ENCODE data around the gene MRPS26.
"Not testable (repeated sequence)": the region's sequence is repeated elsewhere in the genome, so short reads cannot be mapped to it uniquely, and the experiment has no call there.

The MRPS26 gene

DNA sequence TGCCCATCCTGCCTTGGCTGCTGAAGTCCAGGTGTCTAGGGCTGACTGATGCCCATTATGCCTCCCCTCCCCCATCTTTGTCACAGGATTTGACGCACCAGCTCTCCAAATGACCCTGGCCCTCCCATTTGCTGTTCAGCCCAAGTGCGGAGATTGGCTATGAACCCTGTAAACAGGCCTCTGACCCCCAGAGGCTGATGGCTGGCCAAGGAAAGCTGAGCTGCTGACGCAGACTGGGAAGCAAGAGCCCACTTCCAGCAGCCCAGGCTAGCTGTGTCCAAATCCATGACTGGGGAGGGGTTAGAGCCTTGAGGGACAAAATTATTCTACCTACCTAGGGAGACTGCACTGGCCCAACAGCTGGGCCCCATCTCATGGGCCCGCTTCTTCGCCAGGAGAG, 3.2 kb upstream of the MRPS26 start:
- DNase-seq = peak in 2 of 14 donors; percentile 8 to 13

DNA sequence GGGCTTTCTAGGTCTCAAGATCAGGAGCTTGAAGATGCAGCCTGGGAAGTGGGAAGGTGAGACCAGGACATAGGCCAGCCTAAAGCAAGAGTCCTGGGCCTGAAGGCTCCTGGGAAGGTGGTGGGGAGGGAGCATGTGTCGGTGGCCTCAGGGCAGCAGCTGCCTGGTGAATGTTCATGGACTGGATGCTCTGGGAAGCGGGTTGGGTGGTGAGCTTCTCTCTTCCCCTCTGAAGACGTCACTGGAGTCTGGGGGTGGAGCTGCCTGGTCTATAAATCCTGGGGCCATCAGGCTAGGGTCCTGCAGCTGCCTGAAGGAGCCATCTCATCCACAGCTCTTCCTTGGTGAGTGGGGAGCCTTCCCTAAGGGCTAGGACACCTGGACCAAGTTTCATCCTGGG, 2.5 kb upstream of the MRPS26 start, which contains the start of gene GNRH2:
Gene GNRH2, plus strand, starts transcription at position 301 of the 400 bp plus-strand sequence. CDS start 793 bp downstream, outside the sequence.
- DNase-seq = no peak

DNA sequence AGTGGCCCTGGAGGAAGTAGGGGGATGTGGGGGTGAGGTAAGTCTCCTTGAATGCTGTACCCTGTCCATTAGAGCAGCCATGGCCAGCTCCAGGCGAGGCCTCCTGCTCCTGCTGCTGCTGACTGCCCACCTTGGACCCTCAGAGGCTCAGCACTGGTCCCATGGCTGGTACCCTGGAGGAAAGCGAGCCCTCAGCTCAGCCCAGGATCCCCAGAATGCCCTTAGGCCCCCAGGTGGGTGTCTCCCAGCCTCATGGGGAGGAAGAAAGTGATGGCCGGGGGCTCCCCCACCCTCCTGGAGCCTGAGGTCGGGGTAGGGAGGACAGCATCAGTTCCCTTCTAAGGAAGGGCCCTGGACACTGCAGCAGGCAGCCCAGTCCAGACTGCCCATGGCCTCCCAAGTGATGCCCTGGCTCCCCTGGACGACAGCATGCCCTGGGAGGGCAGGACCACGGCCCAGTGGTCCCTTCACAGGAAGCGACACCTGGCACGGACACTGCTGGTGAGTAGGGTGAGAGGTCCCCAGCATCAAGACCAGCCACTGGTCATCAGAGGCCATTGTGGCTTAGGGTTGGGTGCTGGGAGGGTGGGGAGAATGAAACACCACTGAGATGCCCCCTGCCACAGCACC, 1.4 kb upstream of the MRPS26 start:
- DNase-seq = no peak

DNA sequence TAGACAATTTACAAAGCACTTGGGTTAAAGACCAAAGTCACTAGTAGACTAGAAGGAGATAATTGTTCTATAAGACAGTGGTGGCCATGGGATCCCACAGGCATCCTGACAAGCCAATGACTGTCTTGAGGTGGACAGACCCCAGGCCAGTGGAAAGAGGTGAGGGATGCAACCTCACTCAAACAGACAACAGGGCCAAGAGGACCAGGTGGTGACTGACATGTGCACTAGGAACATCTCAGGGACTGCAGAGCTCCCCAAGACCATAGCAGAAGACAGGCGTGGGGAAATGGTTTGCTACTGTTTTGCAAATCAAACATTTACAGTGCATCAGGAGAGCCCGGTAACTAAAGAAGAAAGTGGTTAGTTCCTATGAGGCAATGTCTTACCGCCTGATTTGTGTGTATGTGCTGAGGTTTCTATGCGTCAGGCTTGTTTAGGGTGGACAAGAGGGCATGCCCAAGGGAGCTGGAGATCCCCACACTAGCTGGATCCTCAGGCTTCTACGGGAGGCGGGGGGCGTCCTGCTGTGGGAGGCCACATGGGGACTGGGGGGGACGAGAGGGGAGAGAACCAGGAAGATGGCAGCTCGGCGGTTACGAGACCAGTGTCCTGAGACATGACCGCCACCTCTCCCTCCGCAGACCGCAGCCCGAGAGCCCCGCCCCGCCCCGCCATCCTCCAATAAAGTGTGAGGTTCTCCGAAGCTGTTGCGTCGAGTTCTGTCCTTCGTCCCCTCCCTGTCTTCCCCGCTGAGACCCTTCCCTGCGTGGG, 623 bp upstream of the MRPS26 start:
- DNase-seq = peak in 7 of 14 donors; percentile 71 to 94 (median 86)

DNA sequence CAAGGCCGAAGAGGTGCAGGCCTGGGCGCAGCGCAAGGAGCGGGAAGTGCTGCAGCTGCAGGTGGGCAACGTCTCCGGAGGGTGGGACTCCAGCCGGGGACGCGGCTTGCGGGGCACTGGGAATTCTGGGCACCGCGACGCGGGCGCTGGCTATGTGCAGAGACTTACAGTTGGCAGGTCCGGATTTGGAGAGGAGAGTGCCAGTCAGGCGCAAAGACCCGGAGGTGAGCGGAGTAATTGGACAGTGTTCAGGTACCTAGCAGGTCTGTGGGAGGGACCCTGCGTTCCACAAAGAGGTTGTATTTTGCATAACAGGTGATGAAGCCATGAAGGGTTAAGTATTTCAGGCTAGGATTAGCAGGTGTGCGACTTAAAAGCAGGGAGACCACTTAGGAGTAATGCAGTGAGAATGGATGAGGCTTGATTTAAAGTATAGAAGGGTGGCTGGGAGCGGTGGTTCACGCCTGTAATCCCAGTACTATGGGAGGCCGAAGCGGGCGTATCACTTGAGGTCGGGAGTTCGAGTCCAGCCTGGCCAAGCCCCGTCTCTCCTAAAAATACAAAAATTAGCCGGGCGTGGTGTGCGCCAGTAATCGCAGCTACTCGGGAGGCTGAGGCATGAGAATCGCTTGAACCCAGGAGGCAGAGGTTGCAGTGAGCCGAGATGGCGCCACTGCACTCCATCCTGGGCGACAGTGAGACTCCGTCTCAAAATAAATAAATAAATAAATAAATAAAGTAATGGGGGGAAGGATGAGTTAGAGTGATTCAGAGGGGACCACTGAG, 1.0 kb downstream of the MRPS26 start:
- DNase-seq = peak in 1 of 14 donors; percentile 32

DNA sequence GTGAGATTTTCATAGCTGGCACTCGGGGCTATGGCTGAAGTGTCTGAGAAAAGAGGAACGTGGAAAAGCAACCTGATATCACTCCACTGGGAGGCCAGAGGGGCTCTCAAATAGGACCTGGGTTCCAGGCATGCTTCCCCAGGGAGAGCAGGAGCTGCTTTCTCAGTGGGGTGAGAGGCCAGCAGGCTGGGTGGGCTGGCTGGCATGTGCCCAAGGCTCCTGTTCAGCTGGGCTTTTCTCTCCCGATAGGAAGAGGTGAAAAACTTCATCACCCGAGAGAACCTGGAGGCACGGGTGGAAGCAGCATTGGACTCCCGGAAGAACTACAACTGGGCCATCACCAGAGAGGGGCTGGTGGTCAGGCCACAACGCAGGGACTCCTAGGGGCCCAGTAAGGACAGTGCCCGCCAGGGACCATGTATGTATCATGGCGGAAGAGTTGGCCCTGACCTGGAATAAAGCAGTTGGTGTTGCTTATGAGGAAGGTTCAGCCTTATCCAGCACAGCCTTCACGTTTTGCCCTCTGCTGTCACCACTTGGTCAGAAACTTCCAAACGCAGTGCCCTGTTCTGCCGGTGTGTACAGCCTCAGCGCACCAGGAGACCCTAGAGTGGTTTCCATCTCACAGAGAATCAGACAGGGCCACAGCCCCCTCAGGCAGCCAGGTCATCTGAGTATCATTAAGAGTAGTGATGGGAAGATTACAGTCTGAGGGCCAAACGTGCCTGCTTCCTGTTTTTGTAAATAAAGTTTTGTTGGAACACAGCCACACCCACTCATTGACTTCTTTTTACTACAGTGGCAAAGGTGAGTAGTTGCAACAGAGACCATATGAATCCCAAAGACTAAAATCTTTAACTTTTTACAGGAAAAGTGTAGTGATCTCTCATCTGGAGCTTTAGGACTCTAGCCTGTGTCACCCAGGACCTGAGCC, 1.9 kb downstream of the MRPS26 start:
- no peak for DNase-seq

DNA sequence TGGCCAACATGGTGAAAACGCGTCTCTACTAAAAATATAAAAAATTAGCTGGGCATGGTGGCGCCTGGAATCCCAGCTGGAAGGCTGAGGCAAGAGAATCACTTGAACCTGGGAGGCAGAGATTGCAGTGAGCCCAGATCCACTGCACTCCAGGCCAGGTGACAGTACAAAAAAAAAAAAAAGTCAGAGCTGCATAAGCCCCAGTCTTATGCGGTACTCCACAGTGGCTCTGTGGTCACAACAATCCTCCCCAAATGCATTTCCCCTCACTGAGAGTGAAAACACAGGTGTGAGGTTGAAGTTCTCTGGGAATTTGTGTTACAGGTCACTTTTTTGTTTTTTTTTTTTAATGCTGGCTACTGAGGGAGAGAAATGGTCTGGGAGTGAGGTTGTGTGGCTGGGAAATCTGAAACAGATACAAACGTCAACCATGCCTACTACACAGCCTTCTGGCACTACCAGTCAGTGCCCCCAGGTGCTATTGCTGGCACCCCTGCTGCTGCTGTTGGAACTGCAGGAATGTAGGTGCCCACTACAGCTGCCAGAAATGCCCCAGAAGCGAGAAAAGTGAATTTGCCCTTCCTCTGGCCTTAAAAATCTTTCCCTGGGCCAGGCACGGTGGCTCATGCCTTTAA, 5.7 kb downstream of the MRPS26 start:
- no peak for DNase-seq

DNA sequence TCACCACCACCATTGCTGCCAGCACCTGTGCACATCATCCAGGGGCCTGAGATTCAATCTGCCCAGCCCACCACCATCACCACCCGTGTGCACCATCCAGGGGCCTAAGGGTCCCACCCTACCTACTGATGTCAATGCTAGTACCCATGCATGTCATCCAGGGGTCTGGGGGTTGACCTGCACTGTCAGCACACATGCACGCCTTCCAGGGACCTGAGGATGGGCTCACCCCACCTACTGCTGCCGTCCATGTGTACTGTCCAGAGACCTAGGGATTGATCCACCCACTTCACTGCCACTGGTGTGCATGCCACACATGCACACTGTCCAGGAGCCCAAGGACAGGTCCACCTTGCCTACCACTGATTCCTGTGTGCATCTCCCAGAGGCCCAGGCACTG, 13.6 kb downstream of the MRPS26 start:
- no peak for DNase-seq

DNA sequence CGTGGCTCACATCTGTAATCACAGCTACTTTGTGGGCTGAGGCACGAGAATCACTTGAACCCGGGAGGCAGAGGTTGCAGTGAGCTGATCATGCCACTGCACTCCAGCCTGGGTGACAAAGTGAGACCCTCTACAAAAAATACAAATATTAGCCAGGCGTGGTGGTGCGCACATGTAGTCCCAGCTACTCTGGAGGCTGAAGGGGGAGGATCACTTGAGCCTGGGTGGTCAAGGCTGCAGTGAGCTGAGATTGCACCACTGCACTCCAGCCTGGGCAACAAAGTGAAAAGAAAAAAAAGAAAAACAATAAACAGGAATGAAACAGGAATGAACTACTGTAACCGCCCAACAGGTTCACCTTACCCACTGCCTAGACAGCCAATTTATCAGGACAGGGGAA, 18.3 kb downstream of the MRPS26 start:
- DNase-seq = not testable (repeated sequence)

DNA sequence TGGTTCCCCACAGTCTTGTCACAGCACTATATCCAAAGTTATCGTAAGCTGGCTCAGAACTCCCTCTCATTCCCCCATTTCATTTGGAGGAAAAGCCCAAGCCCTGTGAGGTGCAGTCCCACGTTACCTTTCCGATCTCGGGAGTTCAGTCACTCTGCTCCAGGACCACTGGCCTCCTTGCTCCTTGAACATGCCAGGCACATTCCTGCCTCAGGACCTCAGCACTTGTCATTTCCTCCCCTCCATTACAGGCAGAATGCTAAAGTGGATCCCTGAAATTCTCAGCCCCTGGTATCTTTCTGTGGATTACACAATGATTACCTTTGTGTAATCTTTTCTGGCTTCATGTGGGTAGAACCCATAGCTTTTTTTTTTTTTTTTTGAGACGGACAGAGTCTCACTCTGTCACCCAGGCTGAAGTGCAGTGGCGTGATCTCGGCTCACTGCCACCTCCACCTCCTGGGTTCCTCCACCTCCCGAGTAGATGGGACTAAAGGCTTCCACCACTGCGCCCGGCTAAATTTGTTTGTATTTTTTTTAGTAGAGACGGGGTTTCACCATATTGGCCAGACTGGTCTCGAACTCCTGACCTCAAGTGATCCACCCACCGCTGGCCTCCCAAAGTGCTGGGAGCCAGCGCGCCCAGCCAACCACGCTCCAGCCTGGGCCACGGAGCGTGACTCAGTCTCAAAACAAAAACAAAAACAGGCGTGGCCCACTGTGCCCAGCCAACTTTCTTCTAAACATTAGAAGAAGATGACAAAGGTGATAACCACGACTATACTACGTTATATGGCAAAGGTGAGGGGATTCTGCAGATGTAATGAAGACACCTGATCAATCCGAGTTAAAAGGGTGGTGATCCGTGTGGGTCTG, 21.5 kb downstream of the MRPS26 start:
- DNase-seq = no peak

DNA sequence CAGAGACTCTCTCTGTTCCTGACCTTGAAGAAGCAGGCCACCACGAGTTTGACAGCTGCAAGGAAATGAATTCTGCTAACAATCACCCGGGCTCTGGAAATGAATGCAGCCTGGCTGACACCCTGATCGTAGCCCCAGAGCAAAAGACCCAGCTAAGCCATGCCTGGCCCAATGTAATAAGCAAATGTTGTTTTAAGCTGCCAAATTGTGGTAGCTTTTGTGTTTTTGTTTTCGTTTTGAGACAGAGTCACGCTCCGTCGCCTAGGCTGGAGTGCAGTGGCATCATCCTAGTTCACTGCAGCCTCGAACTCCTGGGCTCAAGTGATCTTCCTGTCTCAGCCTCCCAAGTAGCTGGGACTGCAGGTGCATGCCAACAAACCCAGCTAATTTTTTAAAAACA, 22.2 kb downstream of the MRPS26 start:
- DNase-seq = no peak

DNA sequence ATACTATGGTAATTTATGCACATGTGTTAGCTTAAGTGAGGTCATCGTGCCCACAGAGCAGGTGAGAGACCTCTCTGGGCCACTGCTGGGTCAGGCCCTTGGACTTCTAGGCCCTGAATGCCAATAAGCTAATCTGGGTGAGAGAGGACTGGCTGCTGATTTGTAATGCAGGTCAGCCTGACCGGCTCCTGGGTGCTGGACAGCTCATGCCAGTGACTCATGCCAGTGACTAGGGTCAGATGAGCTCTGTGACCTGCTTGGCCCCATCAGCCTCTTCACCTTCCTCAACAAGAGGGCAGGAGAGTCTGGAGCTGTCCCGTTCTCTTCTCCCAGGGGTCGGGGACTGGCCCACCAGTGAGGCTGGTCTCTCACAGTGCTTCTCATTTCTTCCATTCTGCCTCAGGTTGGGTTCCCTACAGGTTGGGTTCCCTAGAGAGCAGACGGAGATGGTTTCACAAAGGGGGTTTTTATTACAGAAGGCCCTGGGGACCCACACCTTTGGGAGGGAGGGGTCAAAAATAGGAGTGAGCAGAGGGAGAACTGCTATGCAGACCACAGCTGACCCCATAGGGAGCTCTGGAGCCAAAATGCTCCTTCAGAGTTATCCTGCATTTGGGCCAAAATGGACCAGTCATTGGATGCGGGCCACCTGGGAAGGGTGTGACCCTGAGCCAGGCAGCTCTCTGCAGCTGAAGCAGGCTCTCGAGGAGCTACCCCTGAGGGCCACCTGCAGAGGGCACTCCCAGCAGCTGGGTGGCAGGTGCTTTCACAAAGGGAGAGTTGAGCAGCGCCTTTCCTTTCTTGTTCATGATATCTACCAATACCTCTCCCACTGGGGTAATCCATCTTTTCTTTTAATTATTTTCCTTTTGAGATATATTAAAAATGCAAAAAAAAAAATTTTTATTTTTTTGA, 23.4 kb downstream of the MRPS26 start:
- DNase-seq = no peak

DNA sequence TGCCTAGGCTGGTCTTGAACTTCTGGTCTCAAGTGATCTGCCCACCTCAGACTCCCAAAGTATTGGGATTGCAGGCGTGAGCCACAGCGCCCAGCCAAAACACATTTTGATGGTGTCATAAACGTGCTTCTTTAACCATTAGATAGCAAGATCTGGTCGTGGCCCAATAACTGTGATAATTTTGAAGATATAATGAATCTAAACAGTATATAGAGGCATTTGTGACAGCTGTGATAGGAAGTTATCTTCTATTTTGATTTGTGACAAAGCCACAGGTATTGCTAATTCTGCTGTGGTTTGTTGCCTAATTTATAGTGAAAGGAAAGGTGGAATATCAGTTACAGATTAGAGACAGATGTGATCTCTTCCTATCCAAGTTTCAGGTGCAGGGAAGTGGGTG, 24.9 kb downstream of the MRPS26 start:
- no peak for DNase-seq

DNA sequence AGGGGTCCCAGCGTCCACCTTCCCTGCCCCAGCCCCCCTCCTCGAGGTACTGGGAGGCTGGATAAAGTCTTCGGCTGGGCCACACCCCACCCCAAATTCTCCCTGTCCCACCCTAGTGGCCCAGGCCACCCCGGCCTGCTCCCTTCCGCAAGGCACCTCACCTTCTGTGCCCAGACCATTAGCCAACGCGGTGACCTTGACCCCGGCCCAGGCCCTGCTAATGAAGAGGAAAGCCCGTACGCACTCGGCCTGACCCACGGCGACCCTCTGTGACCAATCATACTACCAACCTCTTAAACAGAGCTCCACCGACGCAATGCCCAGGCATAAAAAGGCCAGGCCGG, 25.4 kb downstream of the MRPS26 start:
- no peak for DNase-seq

DNA sequence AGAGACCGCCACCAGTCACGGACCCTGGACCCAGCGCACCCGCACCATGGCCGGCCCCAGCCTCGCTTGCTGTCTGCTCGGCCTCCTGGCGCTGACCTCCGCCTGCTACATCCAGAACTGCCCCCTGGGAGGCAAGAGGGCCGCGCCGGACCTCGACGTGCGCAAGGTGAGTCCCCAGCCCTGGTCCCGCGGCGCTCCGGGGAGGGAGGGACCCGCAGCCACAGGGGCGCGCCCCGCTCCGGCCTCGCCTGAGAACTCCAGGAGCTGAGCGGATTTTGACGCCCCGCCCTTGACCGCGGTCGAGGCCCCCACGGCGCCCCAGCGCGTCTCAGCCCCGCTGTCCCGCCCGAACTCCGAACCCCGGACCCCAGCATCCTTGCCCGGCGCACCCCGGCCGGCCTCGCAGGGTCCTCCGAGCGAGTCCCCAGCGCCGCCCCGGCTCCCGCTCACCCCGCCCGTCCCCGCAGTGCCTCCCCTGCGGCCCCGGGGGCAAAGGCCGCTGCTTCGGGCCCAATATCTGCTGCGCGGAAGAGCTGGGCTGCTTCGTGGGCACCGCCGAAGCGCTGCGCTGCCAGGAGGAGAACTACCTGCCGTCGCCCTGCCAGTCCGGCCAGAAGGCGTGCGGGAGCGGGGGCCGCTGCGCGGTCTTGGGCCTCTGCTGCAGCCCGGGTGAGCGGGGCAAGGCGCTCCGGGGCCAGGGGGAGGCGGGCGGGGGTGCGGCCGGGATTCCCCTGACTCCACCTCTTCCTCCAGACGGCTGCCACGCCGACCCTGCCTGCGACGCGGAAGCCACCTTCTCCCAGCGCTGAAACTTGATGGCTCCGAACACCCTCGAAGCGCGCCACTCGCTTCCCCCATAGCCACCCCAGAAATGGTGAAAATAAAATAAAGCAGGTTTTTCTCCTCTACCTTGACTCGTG, 26.0 kb downstream of the MRPS26 start, which contains the start of gene OXT:
Gene OXT, plus strand, starts transcription at position 11 of the 920 bp plus-strand sequence. Its CDS starts 36 bp downstream, at position 47.
- no peak for DNase-seq

DNA sequence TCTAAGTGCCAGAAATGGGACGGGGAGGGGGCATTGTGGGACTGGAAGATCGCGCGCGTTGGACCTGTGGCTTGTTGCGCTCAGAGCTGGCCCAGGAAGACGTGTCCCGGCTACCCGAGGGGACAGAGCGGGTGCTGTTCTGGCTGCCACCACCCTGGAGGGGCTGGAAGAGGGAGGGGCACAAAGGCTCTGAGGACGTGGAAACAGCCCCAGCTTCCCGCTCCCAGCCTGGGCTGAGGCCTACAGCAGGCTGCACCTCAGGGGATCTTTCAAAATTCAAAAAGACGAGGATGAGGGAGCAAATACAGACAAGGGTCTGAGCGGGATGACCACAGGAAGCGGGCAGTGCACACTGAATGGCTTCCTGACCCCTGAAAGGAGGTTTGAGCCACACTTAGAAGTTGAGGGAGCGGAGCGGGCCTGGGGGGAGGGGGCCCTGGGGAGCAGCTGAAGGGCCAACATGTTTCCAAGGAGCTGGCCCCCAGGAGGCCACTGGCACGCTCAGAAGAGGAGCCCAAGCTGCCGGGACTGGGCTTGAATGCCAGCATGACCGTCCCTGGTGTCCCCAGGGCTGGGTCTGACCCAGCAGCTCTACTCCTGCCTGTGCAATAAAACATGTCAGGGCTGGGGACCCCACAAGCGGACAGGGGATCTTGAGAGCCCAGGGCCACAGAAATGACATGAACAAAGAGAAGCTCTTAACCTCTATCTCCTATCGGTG, 26.8 kb downstream of the MRPS26 start:
- no peak for DNase-seq

DNA sequence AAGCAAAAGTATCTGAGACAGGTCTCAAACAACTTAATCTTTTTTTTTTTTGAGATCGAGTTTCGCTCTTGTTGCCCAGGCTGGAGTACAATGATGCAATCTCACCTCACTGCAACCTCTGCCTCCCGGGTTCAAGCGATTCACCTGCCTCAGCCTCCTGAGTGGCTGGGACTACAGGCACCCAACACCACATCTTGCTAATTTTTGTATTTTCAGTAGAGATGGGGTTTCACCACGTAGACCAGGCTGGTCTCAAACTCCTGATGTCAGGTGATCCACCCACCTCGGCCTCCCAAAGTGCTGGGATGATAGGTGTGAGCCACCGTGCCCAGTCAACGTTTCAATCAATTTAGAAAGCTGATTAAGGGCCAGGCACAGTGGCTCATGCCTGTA, 27.4 kb downstream of the MRPS26 start:
- DNase-seq = not testable (repeated sequence)

DNA sequence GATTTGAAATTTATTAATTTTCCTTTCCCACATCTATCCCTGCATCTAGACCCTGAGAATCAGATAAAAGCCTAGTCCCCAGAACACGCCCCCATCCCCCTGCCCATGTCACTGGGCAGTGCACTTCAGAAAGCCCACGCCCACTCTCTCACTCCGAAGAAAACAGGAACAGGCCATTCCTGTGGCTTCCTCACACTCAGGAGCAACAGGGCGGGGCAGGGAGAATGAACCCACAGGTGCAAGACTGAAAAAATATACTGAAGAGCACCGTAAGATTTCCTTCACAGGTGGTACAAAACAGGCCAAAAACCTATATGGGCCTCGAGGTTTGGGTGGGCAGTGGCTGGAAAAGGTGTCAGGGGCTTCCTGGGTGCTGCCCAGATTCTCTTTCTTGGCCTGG, 29.0 kb downstream of the MRPS26 start:
- DNase-seq = no peak
